D721Med (cell line): ENCODE results near the gene ADIPOR1.
"Not testable (repeated sequence)": the region's sequence is repeated elsewhere in the genome, so short reads cannot be mapped to it uniquely, and the experiment has no call there.

Experiments
- DNase-seq: peaks from one replicate; pipeline ENCODE4 v3.0.0; 2011; ENCODE audit warnings: low spot score; ENCODE audit not compliant: insufficient read length
- FAIRE-seq: peaks from 2 replicates; lab custom pipeline; 2011; peaks lifted over from hg19 to GRCh38; lab: Jason Lieb, UNC
- CTCF ChIP-seq: IDR thresholded peaks from 2 replicates; pipeline ENCODE4 v1.5.1; 2012; ENCODE audit warnings: mild to moderate bottlenecking, control low read depth; ENCODE audit not compliant: insufficient read depth; ENCODE audit errors: missing control alignments

Gene ADIPOR1

GRCh38 chr1:202957733-202958543, at the start of gene ADIPOR1:
Gene ADIPOR1, minus strand, starts transcription at chr1:202958312. Its CDS starts 7,242 bp downstream, at chr1:202951070.
- FAIRE-seq (no peak), DNase-seq (peak; percentile 99)
- no peak for TF ChIP-seq CTCF

GRCh38 chr1:203006948-203007871, 49.1 kb upstream of the ADIPOR1 start, which contains the start of gene TMEM183A:
Gene TMEM183A, plus strand, starts transcription at chr1:203007374. Its CDS starts 92 bp downstream, at chr1:203007466.
- no peak for DNase-seq
- no peak for FAIRE-seq
- TF ChIP-seq CTCF: no peak

- FAIRE-seq, DNase-seq: not testable (repeated sequence)
These were observed 47.5 kb upstream of the ADIPOR1 start for GRCh38 chr1:203005395-203006142.

GRCh38 chr1:203002951-203003350, 44.8 kb upstream of the ADIPOR1 start:
- DNase-seq (no peak), FAIRE-seq (no peak)
- no peak for TF ChIP-seq CTCF

GRCh38 chr1:203001986-203002385, 43.9 kb upstream of the ADIPOR1 start:
- TF ChIP-seq CTCF: no peak

GRCh38 chr1:203000217-203000944, 42.3 kb upstream of the ADIPOR1 start:
- no peak for TF ChIP-seq CTCF
- DNase-seq: no peak
- no peak for FAIRE-seq

More at GRCh38 chr1:203001986-203002385, 43.9 kb upstream of the ADIPOR1 start:
- FAIRE-seq (no peak), DNase-seq (no peak)
